ENCODE data around the gene WDR83. TPM values are rescaled to one million over a fixed set of nuclear protein-coding genes. Genes with fewer than 3 reads are reported as not detected.

WDR83 gene
- total RNA-seq, 1 experiment from 2014 or later, result 9.6 TPM

DNA sequence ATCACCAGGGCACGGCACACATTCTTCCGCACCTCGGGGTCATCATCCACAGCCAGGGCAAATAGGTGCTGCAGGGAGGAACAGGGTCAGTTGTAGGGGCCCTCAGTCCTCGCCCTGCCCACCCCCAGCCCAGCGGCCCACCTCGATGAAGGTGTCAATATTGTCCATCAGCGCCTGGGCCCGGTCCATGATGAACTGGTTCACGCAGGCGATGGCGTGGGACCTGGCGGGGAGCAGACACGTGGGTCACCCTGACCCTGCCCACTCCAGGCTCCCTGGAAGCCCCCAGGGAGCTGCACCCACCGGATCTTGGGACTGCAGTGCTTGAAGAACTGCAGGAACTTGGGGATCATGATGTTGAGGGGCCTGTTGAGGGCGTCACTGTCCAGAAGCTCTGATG lies 48.5 kb downstream of the WDR83 start:
- no peak for DNase-seq (ENCODE audit: low read depth)

DNA sequence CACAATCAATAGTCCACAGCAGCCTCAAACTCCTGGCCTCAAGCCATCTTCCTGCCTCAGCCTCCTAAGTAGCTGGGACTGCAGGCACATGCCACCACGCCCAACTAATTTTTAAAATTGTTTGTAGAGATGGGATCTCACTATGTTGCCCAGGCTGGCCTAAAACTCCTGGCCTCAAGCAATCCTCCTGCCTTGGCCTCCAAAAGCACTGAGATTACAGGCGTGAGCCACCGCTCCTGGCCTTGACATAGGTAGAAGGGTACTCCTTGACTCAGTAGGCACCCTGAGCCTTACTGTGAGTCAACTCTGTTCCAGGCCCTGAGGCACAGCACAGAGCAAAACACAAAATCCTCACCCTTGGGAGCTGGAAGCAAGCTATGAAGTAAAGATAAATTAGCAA lies 49.3 kb downstream of the WDR83 start:
- no peak for DNase-seq (ENCODE audit: low read depth)

DNA sequence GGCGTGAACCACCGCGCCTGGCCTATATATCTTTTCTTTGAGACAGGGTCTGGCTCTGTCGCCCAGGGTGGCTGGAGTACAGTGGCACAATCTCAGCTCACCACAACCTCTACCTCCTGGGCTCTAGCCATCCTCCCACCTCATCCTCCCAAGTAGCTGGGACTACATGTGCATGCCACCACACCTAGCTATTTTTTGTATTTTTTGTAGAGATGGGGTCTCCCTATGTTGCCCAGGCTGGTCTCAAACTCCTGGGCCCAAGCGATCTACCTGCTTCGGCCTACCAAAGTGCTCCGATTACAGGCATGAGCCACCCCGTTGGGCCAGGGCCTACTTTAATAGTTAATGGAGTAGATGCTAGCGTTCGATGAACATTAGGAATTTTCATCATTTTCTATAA lies 53.7 kb downstream of the WDR83 start:
- no peak for DNase-seq (ENCODE audit: low read depth)

GRCh38 chr19:12720851-12721655 lies 54.4 kb downstream of the WDR83 start:
- no peak for DNase-seq (ENCODE audit: low read depth)

DNA sequence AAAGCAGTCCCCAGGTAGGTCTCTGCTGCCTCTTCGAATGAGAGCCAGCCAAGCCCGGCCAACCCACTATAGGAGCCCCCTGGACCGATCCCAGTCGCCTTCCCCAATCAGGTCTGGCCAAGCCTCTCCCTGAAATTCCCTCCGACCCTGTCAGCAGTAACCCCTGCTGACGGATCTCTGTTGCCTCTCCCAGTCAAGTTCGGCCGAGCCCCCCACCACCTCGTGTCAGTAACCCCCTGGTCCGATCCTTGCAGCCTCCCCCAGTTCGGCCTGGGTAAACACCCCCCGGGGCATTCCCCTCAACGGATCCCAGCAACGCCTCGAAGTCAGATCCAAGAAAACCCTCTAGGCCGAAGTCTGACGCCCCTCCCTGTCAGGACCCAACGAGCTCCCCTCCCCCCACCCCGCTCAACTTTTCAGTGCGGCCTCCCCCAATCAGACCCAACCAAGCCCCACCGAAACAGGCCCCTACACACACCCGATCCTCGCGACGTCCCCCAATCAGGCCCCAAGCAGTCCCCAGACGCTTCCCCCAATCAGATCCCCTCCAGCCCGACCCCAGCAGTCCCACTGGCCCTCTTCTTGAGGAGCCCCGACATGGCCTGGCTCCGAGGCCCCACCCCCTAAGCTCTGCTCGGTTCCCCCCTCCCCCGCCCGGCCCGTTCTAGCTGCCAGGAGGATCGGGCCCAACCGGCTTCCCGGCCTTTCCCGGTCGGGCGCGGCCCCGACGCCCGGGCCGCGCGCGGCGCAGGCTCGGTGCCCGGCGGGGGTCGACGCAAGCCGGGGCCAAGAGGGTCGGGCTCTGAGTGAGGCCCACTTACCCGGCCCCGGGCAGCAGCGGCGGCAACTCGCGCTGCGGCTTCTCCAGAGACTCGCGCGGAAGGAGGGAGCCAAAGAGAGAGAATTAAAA lies 55.3 kb downstream of the WDR83 start:
- DNase-seq (ENCODE audit: low read depth), result peak; percentile 55

GRCh38 chr19:12722566-12723380 lies 56.2 kb downstream of the WDR83 start:
- peak; percentile 99 for DNase-seq (ENCODE audit: low read depth)

GRCh38 chr19:12723381-12723640 lies 56.7 kb downstream of the WDR83 start:
- peak; percentile 22 for DNase-seq (ENCODE audit: low read depth)

GRCh38 chr19:12723641-12724426 lies 57.2 kb downstream of the WDR83 start, which contains the start of gene TNPO2:
TSS of gene TNPO2 (minus strand) at chr19:12723932. CDS start at chr19:12720977, 2,955 bp downstream.
- peak; percentile 77 for DNase-seq (ENCODE audit: low read depth)

Other genes starting within 250 kb of the WDR83 start
- gene ZNF443, start 225.8 kb upstream of the WDR83 start, total RNA-seq (2014; rRNA removed; shearing (Covaris generic)), result 2.2 and 5.7 TPM in 2 replicates
- 2.1 and 3.2 TPM in 2 replicates for gene ZNF709, start 182.0 kb upstream of the WDR83 start, total RNA-seq (2014; rRNA removed; shearing (Covaris generic))
- 4.5 and 8.7 TPM in 2 replicates for gene ZNF564, start 115.3 kb upstream of the WDR83 start, total RNA-seq (2014; rRNA removed; shearing (Covaris generic))
- 6.3 and 7.9 TPM in 2 replicates for gene ZNF490, start 56.0 kb upstream of the WDR83 start, total RNA-seq (2014; rRNA removed; shearing (Covaris generic))
- gene ZNF791, start 55.9 kb upstream of the WDR83 start, total RNA-seq (2014; rRNA removed; shearing (Covaris generic)), result 12.8 and 27.7 TPM in 2 replicates
- 57.8 and 68.4 TPM in 2 replicates for gene MAN2B1, start 65 bp upstream of the WDR83 start, total RNA-seq (2014; rRNA removed; shearing (Covaris generic))
- 82.7 and 108 TPM in 2 replicates for gene DHPS, start 15.1 kb downstream of the WDR83 start, total RNA-seq (2014; rRNA removed; shearing (Covaris generic))
- gene GNG14, start 21.2 kb downstream of the WDR83 start, total RNA-seq (2014; rRNA removed; shearing (Covaris generic)), result not detected in 2 replicates
- 12.0 and 14.5 TPM in 2 replicates for gene FBXW9, start 29.8 kb downstream of the WDR83 start, total RNA-seq (2014; rRNA removed; shearing (Covaris generic))
- gene TNPO2, start 57.1 kb downstream of the WDR83 start, total RNA-seq (2014; rRNA removed; shearing (Covaris generic)), result 32.3 and 40.2 TPM in 2 replicates
- 272 and 329 TPM in 2 replicates for gene TRIR, start 67.9 kb downstream of the WDR83 start, total RNA-seq (2014; rRNA removed; shearing (Covaris generic))
- gene GET3, start 70.7 kb downstream of the WDR83 start, total RNA-seq (2014; rRNA removed; shearing (Covaris generic)), result 112 and 114 TPM in 2 replicates
- not detected in 2 replicates for gene BEST2, start 85.0 kb downstream of the WDR83 start, total RNA-seq (2014; rRNA removed; shearing (Covaris generic))
- gene HOOK2, start 108.7 kb downstream of the WDR83 start, total RNA-seq (2014; rRNA removed; shearing (Covaris generic)), result 7.2 and 8.4 TPM in 2 replicates
- 68.3 and 92.5 TPM in 2 replicates for gene JUNB, start 124.7 kb downstream of the WDR83 start, total RNA-seq (2014; rRNA removed; shearing (Covaris generic))
- 178 and 300 TPM in 2 replicates for gene PRDX2, start 135.0 kb downstream of the WDR83 start, total RNA-seq (2014; rRNA removed; shearing (Covaris generic))
- gene THSD8, start 135.3 kb downstream of the WDR83 start, total RNA-seq (2014; rRNA removed; shearing (Covaris generic)), result not detected in 2 replicates
- gene RNASEH2A, start 139.8 kb downstream of the WDR83 start, total RNA-seq (2014; rRNA removed; shearing (Covaris generic)), result 50.4 and 62.8 TPM in 2 replicates
- gene RTBDN, start 167.8 kb downstream of the WDR83 start, total RNA-seq (2014; rRNA removed; shearing (Covaris generic)), result 0.52 TPM in 1 of 2 replicates, not detected in the other
- 0.10 and 0.12 TPM in 2 replicates for gene MAST1, start 171.7 kb downstream of the WDR83 start, total RNA-seq (2014; rRNA removed; shearing (Covaris generic))
- 61.0 and 62.4 TPM in 2 replicates for gene DNASE2, start 214.6 kb downstream of the WDR83 start, total RNA-seq (2014; rRNA removed; shearing (Covaris generic))
- not detected in 2 replicates for gene KLF1, start 220.4 kb downstream of the WDR83 start, total RNA-seq (2014; rRNA removed; shearing (Covaris generic))
- gene GCDH, start 224.4 kb downstream of the WDR83 start, total RNA-seq (2014; rRNA removed; shearing (Covaris generic)), result 27.2 and 27.5 TPM in 2 replicates

Data from M059J (cell line).